NK-92 treated with Interleukin-12 subunit alpha and Interleukin-12 subunit beta, amount 100 ng/mL, for 24 hours (cell line): ENCODE results near the gene ZNRF1.
"Not testable (repeated sequence)": the region's sequence is repeated elsewhere in the genome, so short reads cannot be mapped to it uniquely, and the experiment has no call there.

Experiments used
- DNase-seq: peaks from one replicate; lab custom pipeline; 2025; lab: John Stamatoyannopoulos, UW

The ZNRF1 gene

GRCh38 chr16:75114946-75115825, 116.4 kb downstream of the ZNRF1 start:
- DNase-seq: no peak

- no peak for DNase-seq
Measured at GRCh38 chr16:75116081-75116910, 117.5 kb downstream of the ZNRF1 start, which contains the start of gene LDHD. LDHD (minus strand) TSS chr16:75116780; CDS start chr16:75116720, 60 bp downstream.

- DNase-seq: no peak
Measured at GRCh38 chr16:75116911-75117245, 118.1 kb downstream of the ZNRF1 start.

- no peak for DNase-seq
Measured at GRCh38 chr16:75118943-75119539, 120.2 kb downstream of the ZNRF1 start.

- no peak for DNase-seq
Measured at GRCh38 chr16:75120253-75120652, 121.4 kb downstream of the ZNRF1 start.

- no peak for DNase-seq
Measured at GRCh38 chr16:75121949-75122568, 123.2 kb downstream of the ZNRF1 start.

- DNase-seq: no peak
Measured at GRCh38 chr16:75122609-75123008, 123.8 kb downstream of the ZNRF1 start.

- no peak for DNase-seq
Measured at GRCh38 chr16:75127713-75128415, 129.0 kb downstream of the ZNRF1 start.

GRCh38 chr16:75129421-75130149, 130.8 kb downstream of the ZNRF1 start:
- not testable (repeated sequence) for DNase-seq

- no peak for DNase-seq
Measured at GRCh38 chr16:75130150-75130771, 131.4 kb downstream of the ZNRF1 start.

GRCh38 chr16:75131081-75131480, 132.3 kb downstream of the ZNRF1 start:
- DNase-seq: no peak

- no peak for DNase-seq
Measured at GRCh38 chr16:75138233-75138632, 139.4 kb downstream of the ZNRF1 start.

GRCh38 chr16:75138636-75139035, 139.8 kb downstream of the ZNRF1 start:
- no peak for DNase-seq

- no peak for DNase-seq
Measured at GRCh38 chr16:75139498-75139897, 140.7 kb downstream of the ZNRF1 start.

- DNase-seq: no peak
Measured at GRCh38 chr16:75143941-75144340, 145.1 kb downstream of the ZNRF1 start.

GRCh38 chr16:75147968-75148310, 149.1 kb downstream of the ZNRF1 start:
- DNase-seq: no peak

- peak; percentile 89 for DNase-seq
Measured at GRCh38 chr16:75148311-75149195, 149.7 kb downstream of the ZNRF1 start, which contains the start of gene ZFP1. ZFP1 (plus strand) TSS chr16:75148524; CDS start chr16:75152952, 4,428 bp downstream.

- no peak for DNase-seq
Measured at GRCh38 chr16:75151798-75152197, 153.0 kb downstream of the ZNRF1 start.

GRCh38 chr16:75152635-75153034, 153.8 kb downstream of the ZNRF1 start:
- DNase-seq: no peak
